Activated T-cell treated with anti-CD3 and anti-CD28 coated beads for 48 hours (primary cell): ENCODE data around the gene SPDYA.
"Not testable (repeated sequence)": the region's sequence is repeated elsewhere in the genome, so short reads cannot be mapped to it uniquely, and the experiment has no call there.

Experiments
- DNase-seq: peaks from one replicate; pipeline ENCODE4 v3.0.0-alpha.2; 2020; ENCODE audit warnings: low read depth

Gene SPDYA

DNA sequence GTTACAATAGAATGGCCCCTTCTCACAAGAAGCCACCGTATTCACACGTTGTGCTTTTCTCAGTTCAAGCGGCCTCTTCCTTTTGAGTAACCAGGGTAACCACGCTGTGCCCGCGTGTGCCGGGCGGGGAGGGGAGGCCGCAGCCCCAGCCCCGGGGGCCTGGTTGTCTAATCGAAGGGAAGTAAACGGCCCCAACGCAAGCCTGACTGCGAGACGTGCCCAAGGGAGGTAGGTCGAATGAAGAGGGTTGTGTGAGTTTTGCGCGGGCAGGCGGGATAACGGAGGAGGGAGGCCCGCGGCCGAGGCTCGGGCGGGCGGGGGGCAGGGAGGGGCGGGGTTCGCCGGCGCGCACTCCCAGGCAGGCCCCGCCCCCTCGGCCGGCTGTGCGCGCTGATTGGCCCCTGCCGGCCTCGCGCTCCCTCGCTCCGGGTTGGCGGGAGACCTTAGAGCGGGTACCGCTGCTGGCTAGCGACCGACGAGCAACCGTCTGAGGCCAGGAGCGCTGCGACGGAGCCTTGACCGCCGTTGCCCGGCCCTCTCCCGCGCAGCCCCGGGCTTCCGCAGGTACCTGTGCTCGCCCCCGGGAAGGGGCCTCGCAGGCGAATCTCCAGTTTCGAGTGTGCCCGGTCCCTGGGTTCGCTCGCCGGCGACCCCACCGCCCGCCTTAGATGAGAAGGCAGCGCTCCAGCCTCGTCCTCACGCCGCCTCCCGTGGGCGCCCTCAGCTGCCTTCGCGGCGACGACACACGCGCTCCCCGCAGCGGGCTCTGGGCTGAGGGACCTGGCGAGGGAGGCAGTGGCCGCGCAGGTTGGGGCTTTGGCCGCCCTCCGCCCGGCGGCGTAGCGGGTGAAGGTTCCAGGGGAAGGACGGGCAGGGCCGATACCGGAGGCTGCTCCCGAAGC is at the start of gene SPDYA:
Gene SPDYA (plus strand): TSS at position 451 of the 902 bp plus-strand sequence. CDS start 5,181 bp downstream, outside the sequence.
- peak; percentile 82 for DNase-seq

DNA sequence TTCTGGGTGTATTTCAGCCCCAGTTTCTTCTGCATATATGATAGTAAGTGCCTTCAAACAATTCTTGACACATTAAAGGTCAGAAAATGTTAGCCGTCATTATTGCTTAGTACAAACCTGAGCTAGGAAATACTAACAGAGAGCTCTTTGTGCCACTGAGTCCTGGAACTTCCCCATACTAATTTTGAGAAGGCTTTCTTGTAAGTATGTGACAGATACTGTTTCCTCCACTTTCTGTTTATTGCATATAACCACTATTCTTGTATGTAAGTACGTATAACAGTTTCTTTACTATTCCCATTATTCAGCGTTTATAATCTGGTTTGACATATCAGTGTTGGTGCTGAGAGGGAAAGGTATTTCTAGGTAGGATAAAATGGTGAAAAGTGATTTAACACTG is 49.2 kb upstream of the SPDYA start:
- no peak for DNase-seq

DNA sequence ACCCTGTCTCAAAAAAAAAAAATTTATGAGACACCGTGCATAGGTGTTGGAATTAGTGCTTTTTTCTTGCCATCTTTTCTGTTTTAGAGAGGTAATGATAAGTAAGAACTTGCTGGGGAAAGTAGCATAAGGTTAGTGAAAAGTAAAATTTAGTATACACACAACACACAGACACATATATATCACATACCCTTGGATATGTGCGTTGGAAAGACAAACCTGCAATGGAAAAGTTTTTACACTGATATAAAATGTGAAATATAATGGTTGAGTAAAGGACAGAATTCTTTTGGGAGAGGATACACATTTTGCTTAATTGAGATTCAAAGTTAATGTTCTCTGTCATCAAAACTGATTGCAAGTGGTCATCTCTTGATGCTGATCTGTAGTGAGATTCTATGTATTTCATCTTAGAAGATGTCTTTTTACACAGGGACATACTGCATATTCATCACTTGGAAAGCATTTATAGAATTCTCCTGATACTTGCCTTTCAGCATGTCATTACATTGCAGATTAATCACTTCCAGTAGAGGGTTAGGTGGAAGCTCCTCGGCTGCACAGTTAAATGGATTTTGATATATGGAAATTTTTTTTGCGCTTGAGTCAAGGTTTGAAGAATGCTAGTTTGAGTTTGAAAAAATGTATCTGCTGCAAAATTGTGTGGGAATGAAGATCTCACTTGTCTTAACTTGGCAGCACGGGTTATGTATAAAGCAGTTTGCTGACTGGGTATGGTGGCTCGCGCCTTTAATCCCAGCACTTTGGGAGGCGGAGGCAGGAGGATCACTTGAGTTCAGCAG is 45.5 kb upstream of the SPDYA start:
- DNase-seq = no peak

DNA sequence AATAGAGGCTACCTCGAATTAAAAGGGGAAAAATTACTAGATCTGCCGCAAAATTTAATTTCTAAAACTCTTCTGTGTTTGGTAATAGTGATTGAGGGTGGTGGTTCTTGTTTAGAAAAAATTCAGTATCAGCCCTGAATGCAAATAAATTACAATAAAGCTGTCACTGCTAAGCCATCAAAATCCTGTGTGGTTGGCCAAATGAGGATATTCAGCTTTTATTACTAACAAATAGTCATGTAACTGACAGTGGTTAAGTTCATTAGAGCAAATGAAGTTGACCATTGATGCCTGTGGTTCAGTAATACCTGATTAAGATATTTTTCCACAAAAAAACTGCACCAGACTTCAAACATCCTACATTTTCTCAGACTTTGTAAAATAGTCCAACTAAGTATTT is 44.6 kb upstream of the SPDYA start:
- DNase-seq = no peak

DNA sequence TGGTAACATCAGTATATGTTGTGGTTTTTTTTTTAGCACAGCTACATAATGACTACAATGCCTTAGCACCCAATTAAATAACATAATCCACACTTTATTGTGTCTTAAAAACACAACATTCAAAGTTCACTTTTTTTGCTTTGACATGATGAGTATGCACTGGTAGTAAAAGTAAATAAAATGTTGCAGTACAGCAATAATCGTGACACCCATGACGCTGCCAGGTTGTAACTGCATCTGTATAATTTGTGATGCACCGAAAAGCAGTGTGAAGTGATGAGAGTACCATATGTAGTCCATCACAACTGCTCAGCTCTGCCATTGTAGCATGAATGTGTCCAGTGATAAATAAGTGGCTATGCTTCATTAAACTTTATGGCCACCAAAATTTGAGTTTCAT is 43.3 kb upstream of the SPDYA start:
- no peak for DNase-seq

DNA sequence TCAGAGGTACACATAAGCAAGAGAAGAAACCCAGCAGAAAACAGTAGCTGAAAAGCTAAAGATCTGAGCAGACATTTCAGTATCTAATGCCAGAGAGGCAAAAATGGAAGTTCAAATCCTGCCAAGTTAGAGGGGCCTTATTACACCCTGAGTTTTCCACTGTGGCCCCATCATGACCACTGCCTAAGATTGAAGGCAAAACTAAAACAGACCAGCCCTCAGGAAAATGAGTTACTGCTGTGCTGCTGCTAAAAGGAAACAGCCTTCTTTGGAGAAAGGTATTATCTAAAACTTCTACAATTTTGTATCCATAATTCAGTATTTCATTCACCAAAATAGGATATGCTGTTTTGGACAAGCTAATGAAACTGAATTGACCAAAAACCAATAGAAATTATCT is 42.2 kb upstream of the SPDYA start:
- DNase-seq = no peak

DNA sequence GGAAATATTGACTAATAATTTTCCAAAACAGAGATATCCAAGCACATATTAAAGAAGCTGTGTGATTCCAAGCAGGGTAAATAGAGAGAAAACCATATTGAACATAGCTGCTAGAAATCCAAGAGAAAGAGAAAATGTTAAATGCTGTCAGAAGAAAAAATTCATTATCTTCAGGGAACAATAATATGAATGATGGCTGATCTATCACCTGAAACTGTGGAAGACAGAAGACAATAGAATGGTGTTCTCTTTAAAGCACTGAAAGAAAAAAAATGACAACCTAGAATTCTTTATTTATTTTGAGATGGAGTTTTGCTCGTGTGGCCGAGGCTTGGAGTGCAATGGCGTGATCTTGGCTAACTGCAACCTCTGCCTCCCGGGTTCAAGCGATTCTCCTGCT is 41.7 kb upstream of the SPDYA start:
- DNase-seq = no peak

DNA sequence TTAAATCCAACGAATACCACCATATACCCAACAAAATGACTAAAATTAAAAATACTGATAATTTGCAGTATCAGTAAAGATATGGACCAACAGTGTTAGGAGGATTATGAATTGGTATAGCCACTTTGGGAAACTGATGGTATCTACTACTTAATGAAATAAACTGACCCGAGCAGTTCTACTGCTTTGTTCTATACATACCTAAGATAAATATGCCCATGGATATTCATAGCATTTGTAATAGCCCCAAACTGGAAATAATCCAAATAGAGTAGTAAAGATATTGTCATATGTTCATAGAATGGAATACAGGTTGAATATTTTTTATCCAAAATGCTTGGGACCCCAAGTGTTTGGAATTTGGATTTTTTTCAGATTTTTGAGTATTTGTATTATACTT is 38.3 kb upstream of the SPDYA start:
- no peak for DNase-seq

DNA sequence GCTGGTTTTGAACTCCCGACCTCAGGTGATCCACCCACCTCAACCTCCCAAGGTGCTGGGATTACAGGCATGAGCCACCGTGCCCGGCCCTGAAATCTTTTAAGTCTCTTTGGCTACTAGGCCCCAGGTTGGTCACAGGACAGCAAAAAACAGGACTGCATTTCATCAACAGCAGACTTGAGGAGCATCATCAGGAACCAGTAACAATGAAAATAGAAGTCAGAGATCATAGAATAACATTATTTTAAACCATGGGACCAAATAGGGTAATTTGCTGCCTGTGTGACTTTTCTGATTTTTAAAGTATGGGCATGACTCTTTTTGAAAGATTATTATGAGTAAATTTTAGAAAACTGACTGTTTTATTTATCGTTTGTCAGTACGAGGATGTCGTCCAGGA is 34.2 kb upstream of the SPDYA start:
- no peak for DNase-seq

DNA sequence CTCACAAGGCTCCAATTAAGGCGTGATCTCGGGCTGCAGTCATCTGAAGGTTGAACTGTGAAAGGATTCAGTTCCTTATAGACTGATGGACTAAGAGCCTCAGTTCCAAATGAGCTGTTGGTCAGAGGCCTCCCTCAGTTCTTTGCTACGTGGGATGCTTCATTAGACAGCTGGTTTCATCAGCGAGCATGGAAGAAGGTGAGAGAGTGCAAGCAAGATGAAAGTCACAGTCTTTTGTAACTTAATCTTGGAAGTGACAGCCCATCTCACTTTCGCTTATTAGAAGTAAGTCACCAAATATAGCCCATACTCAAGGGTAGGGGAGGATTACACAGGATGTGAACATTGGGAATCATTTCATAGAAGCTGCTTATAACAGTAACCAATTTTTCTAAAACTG is 32.2 kb upstream of the SPDYA start:
- no peak for DNase-seq

DNA sequence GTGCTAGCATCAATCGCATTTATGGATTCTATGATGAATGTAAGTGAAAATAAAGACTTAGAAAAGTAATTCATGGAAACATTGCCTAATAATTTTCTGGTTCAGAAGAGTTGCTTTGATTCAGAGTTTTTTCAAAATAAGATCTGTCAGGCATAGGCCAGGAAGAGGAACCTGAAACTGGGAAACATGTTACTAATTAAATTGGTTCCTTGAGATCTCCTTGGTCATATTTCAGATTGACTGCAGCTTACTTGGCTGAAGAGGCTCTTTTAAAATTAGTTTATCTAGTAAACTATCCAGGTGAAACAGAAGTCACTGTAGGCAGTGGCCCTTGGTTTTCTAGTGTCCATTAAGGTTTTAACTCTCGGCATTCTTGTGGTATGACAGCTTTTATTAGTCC is 31.6 kb upstream of the SPDYA start:
- DNase-seq = no peak

DNA sequence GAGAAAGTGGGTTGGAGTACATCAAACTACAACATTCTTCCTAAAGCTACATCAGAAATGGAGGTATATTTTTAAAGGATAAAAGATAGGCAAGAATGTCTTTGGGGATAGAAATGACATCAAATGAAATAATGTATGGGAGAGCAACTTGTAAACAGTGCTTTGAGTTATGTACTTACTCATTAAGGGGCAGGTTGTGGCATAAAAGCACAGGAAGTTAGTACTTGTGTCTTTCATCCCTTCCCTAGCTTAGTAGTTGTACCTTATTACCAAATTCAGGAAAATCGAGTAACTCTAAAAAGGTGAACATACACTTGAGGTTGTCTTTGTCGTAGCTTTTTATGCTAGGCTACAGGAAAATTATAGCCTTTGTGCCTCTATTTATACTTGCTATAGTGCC is 30.1 kb upstream of the SPDYA start:
- no peak for DNase-seq

DNA sequence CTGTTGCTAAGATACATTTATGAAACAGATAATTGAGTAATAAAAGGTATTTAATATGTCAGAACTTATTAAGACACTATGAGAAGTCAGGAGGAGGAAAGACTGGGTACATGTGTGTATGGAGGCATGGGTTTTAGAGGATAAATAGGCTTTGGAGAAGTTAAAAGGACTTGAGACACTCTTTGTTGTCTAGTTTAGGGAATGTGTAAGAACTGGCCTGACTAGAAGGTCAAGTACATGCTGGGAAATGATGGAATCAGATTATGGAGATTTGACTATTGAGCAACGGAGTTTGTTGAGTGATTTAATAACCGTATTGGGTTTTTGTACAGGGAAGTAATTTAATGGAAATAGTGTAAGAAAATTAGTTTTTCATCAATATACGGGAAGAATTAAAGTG is 28.2 kb upstream of the SPDYA start:
- DNase-seq = no peak

DNA sequence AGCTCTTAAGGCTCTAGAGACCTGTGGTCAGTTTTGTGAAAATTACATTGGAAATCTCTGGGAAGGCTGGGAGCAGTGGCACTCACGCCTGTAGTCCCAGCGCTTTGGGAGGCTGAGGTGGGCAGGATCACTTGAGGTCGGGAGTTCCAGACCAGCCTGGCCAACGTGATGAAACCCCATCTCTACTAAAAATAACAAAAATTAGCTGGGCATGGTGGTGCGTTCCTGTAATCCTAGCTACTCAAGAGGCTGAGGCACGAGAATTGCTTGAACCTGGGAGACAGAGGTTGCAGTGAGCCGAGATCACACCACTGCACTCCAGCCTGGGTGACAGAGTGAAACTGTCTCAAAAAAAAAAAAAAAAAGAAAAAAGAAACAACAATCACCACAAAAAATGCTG is 26.1 kb upstream of the SPDYA start:
- DNase-seq = not testable (repeated sequence)

DNA sequence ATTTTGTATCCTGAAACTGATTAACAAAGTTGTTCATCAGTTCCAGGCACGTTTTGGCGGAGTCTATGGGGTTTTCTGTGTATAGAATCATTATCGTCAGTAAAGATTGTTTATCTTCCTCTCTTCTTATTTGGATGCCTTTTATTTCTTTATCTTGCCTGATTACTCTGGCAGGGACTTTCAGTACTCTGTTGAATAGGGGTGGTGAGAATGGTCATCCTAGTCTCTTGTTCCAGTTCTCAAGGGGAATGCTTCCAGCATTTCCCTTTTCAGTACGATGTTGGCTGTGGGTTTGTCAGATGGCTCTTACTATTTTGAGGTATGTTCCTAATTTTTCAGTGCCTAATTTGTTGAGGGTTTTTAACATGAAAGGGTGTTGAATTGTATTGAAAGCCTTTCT is 14.0 kb upstream of the SPDYA start:
- no peak for DNase-seq

DNA sequence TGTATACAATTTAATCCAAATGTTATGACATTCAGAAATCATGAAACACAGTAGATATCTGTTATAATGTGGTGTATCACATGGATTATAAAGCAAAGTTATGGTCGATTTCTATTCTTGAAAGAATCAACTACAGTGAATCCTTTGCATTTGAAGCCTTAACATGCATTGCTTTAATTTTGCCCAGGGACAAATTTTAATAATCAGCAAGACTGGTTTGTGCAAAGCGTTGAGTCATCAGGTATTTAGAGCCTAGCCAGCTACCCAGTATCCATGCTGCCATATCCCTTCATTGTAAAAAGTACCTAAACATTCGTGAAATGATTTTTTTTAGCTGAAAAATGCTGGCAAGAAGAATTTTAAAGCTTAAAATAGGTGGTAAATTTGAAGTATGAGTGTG is 8.9 kb upstream of the SPDYA start:
- DNase-seq = no peak

DNA sequence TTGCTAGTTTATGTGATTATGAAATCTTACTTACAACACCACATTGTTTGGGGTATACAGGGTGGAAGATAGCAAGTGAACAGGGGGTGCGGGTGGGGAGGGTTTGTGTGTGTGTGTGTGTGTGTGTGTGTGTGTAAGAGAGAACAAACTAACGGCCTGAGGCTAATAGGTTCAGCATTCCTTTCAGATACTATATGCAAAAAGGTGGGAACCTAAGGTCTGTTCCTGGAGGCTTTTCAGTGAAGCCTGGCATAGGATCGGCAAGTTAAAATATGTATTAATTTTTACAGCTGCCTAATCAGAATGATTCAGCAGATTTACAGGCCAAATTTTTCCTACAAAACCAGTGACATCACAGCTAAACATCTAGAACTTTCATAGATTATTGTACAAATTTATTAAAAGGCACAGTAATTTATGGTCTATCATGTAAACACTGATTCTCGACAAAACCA is 7.6 kb upstream of the SPDYA start:
- no peak for DNase-seq

DNA sequence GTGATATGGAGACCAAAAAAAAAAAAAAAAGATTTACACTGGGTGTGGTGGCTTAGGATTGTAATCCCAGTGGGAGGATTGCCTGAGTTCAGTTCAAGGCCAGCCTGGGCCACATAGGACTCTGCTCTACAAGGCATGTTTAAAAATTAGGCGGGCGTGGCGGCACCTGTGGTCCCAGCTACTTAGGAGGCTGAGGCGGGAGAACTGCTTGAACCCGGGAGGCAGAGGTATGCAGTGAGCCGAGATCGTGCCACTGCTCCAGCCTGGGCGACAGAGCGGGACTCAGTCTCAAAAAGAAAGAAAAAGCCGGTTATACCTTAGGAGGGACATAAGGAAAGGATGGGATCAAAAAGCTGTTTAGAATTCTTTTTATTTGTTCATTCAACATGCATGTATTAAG is 707 bp upstream of the SPDYA start:
- DNase-seq = no peak

DNA sequence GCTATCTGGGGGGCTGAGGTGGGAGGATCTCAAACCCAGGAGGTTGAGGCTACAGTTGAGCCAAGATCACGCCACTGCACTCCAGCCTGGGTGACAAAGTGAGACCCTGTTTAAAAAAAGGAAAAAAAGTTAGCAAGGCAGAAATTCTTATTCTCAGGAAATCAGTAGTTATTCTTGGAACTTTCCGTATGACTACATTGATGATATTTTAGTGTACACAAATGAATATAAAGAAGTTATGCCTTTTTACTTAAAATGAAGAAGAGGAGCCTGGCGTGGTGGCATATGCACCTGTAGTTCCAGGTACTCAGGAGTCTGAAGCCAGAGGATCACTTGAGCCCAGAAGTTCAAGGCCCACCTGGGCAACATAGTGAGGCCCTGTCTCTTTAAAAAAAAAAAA is 7.4 kb downstream of the SPDYA start:
- DNase-seq = no peak

DNA sequence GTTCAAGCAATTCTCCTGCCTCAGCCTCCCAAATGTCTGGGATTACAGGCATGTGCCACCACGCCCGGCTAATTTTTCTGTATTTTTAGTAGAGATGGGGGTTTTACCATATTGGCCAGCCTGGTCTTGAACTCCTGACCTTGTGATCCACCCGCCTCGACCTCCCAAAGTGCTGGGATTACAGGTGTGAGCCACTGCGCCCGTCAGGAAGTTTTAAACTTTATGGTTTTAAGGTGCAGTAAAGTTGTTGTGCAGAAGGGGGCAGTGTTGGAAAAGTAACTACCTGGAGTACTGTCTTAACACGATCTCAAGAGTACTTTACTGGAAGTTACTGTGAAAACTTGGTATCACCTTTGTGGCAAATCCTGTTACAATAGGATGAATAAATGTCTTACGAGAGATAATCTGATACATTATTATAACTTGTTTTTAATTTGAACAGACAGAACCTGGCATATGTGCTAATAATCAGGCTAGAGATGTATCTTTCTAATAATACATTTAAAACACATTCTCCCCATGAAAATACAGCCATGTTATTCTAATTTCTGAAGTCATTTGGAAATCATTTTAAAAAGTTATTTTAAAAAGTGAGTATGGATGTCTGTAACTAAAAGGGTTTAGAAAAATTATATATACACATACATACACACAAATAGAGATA is 10.8 kb downstream of the SPDYA start:
- peak; percentile 36 for DNase-seq

DNA sequence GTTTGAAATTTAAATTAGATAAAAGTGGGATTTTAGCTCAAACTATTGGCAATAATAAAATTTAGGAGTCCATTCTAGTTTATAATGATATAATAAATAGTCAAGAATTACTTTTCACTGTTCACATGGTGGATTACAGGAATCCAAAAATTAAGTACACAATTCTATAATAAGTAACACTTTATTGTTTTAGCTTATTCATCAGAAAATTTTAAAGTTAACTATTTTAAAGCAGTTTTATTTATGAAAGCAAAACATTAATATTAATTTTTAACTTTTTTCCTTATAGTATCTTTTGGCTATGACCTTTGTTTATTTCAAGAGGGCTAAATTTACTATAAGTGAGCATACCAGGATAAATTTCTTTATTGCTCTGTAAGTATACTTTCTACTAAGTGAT is 11.4 kb downstream of the SPDYA start:
- no peak for DNase-seq

DNA sequence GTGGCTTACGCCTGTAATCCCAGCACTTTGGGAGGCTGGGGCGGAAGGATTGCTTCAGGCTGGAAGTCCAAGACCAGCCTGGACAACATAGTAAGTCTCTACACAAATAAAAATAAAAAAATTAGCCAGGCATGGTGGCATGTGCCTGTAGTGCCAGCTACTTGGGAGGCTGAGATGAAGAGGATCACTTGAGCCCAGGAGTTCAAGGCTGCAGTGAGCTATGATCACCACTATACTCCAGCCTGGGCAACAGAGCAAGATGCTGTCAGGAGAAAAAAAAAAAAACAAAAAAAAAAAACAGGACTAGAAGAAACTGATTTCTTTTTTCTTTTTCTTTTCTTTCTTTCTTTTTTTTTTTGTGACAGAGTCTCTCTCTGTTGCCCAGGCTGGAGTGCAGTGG is 13.6 kb downstream of the SPDYA start:
- DNase-seq = no peak

DNA sequence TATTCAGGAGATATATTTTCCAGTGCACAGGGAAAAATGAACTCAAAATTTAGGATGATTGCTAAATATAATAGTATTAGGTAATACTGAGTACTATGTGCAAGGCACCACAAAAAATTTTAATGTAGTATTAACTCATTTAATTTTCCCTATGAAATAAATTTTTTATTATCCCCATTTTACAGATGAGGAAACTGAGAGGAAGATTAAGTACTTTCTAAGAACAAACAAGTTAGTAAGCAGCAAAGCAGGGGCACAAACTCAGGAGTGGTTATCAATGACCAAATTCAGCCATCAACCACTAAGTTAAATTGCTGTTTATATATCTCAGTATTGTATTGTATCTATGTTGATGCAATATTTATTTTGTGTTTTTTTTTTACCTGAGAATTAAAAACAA is 14.2 kb downstream of the SPDYA start:
- DNase-seq = no peak
